ENCODE results near the gene TTC34. TPM values are rescaled to one million over a fixed set of nuclear protein-coding genes. Genes with fewer than 3 reads are reported as not detected.
A peak's percentile ranks its signal among the peaks of the same experiment; 100 is the strongest.

Gene TTC34
- total RNA-seq, 4 donors from 2014 or later: not detected

GRCh38 chr1:2786329-2787162 is 14.9 kb downstream of the TTC34 start:
- peaks cover 36 to 42% (median 38%) of the 10 kb centered on the region in 3 donors for H3K27me3 ChIP-seq
- ATAC-seq: no peak
- intact Hi-C loops (cut with DNase I; ENCODE audit: low total_unique reads): loop anchor here (1.0 kb wide), 1 partner anchor 372 kb away; no protein-coding TSS in a partner anchor

DNA sequence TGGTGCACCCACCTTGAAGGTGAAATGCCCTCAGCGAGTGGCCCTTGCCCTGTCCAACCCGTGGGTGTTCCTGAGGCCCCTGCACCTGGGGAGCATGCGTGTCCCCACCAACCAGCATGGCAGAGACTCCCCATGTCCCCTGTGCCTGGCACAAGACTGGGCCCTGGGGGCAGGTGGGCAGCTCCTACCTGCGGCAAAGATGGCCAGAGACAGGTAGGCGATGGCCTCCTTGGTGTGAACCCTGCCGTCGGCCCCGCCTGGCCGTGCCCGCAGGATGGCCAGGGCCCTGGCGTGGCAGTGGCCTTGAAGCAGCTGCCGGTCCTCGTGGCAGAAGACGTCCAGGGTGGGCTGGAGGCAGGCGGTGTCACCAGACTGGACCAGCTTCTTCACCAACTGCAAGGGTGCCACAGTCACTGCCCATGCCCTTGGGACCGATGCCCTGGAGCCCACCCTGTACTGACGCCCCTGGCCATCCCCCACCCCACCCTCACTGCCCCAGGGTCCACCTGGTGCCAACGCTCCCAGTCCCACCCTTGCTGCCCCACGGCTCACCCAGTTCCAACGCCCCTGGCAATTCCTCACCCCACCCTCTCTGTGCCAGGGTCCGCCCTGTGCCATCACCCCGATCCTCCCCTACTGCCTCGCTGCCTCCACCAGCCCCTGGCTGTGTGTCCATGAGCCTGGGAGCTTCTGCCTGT is 15.7 kb downstream of the TTC34 start:
- in situ Hi-C loops (cut with MboI; ENCODE audit: low sequenced_read_pairs in 4 of 4): loop anchor here in 1 of 4 donors (25.0 kb wide), 1 partner anchor 373 kb away; the partner anchor contains the start of gene PEX10
- Histone ChIP-seq H3K27ac (no peak overlapping the region), H3K27me3 (peaks cover 33 to 39% (median 35%) of the 10 kb centered on the region in 3 donors), H3K9me3 (peaks cover 0 to 6% (median 4%) of the 10 kb centered on the region in 3 donors), H3K4me3 (no peak overlapping the region), H3K4me1 (no peaks in the 10 kb centered on the region), H3K36me3 (no peaks in the 10 kb centered on the region)
- ATAC-seq: no peak
- intact Hi-C loops (cut with DNase I; ENCODE audit: low total_unique reads): loop anchor here (1.0 kb wide), 1 partner anchor 371 kb away; no protein-coding TSS in a partner anchor
- DNase-seq: no peak
- TF ChIP-seq CTCF (IDR thresholded peaks at IDR 0.05 in 4 of 5, conservative IDR thresholded peaks at IDR 0.05 in 1 of 5) (no peak), POLR2A (IDR thresholded peaks at IDR 0.05) (no peak)

More at GRCh38 chr1:2786329-2787162, 14.9 kb downstream of the TTC34 start:
- Histone ChIP-seq H3K36me3 (no peaks in the 10 kb centered on the region), H3K27ac (no peak overlapping the region), H3K4me3 (no peak overlapping the region), H3K4me1 (no peaks in the 10 kb centered on the region), H3K9me3 (peaks cover 0 to 5% (median 4%) of the 10 kb centered on the region in 3 donors)
- in situ Hi-C loops (cut with MboI; ENCODE audit: low sequenced_read_pairs in 4 of 4): loop anchor here in 1 of 4 donors (25.0 kb wide), 1 partner anchor 374 kb away; the partner anchor contains the start of gene PEX10
- DNase-seq: no peak
- TF ChIP-seq CTCF (IDR thresholded peaks at IDR 0.05 in 4 of 5, conservative IDR thresholded peaks at IDR 0.05 in 1 of 5) (peak; percentile 2 to 60 (median 54)), POLR2A (IDR thresholded peaks at IDR 0.05) (no peak)

DNA sequence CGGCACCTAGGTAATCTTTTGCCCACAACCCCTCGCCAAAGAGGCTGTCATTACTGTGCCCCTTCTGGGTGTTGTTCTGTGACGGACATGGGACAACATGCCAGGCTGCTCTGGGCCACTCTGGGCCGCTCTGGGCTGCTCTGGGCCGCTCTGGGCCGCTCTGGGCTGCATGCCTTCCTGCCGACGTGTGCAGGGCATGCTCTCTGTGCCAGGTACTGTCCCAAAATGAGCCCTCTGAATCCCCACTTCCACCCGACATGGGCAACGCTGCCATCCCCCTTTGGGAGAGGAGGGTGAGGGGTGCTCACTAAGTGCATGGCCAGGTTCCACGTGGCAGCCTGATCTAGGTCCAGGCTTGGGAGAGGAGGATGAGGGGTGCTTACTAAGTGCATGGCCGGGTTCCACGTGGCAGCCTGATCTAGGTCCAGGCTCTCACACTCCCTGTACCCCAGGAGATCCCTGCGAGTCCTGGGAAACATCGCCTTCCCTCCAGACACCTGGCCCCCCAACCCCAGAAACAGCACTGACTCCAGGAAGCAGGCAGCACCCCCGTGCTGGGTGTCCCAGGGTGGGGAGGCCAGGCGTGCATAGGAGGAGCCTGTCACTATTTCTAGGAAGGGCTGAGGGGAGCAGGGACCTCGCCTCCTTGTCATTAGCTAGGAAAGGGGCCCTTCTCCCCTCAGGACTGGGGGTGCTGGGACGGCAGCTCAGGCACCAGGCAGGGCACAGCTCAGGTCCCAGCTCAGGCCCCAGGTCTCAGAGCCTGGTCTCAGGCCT is 16.5 kb downstream of the TTC34 start:
- H3K4me3 ChIP-seq: no peak overlapping the region
- no peaks in the 10 kb centered on the region for H3K36me3 ChIP-seq
- in situ Hi-C loops (cut with MboI; ENCODE audit: low sequenced_read_pairs in 4 of 4) (loop anchor here in 1 of 4 donors (25.0 kb wide), 1 partner anchor 373 kb away; the partner anchor contains the start of gene PEX10), intact Hi-C loops (cut with DNase I; ENCODE audit: low total_unique reads) (no loop called here)
- DNase-seq (no peak), ATAC-seq (no peak)
- TF ChIP-seq POLR2A (IDR thresholded peaks at IDR 0.05): no peak
- TF ChIP-seq CTCF (IDR thresholded peaks at IDR 0.05 in 4 of 5, conservative IDR thresholded peaks at IDR 0.05 in 1 of 5): no peak
- peaks cover 26 to 32% (median 28%) of the 10 kb centered on the region in 3 donors for H3K27me3 ChIP-seq
- no peaks in the 10 kb centered on the region for H3K4me1 ChIP-seq
- no peak overlapping the region for H3K27ac ChIP-seq
- peaks cover 0 to 6% (median 4%) of the 10 kb centered on the region in 3 donors for H3K9me3 ChIP-seq
